HEK293 (cell line): ENCODE measurements around the gene PDE4D.

Experiments used
- CTCF ChIA-PET: fragments of 350-600 bp; formaldehyde crosslinking; extraction: SDS; loops from one replicate; lab custom pipeline; 2021; ENCODE audit warnings: antibody characterized with exemption; lab: Yijun Ruan, JAX
- POLR2A ChIA-PET: fragments of 300-600 bp; formaldehyde crosslinking; extraction: SDS; loops from one replicate; lab custom pipeline; 2020; ENCODE audit warnings: antibody characterized with exemption, inconsistent platforms; lab: Yijun Ruan, JAX
- H3K27ac ChIP-seq: fragments of 200-500 bp; sonication (Bioruptor generic); 2 replicates; pipeline ENCODE4 v1.5.1; 2014; ENCODE audit warnings: low read depth, low read length, control low read depth, inconsistent platforms; ENCODE audit errors: extremely low read depth
- H3K36me3 ChIP-seq, 2 experiments: fragments of 200-500 bp in 1 of 2; sonication (Bioruptor generic) in 1 of 2; 1 replicate in 1 of 2; 2 replicates in 1 of 2; pipeline ENCODE4 v1.5.1; 2014 to 2017; ENCODE audit warnings: inconsistent platforms in 2 of 2, low read length in 2 of 2; ENCODE audit not compliant: control insufficient read depth in 2 of 2, insufficient read depth in 1 of 2
- H3K4me1 ChIP-seq: fragments of 200-500 bp; sonication (Bioruptor generic); 2 replicates; pipeline ENCODE4 v1.5.1; 2014; ENCODE audit warnings: mild to moderate bottlenecking, low read length, inconsistent platforms; ENCODE audit not compliant: control insufficient read depth, insufficient read depth
- H3K4me3 ChIP-seq: 2 replicates; pipeline ENCODE4 v1.5.1; 2011; ENCODE audit warnings: low read depth, mild to moderate bottlenecking, control low read depth, low read length, moderate library complexity
- H3K9me3 ChIP-seq: fragments of 200-500 bp; sonication (Bioruptor generic); 2 replicates; pipeline ENCODE4 v1.5.1; 2014; ENCODE audit warnings: low read depth, low read length, inconsistent platforms; ENCODE audit not compliant: control insufficient read depth, insufficient read depth
- FEZF1 ChIP-seq: fragments of 450-650 bp; formaldehyde crosslinking; IDR thresholded peaks from 2 replicates; pipeline ENCODE4 v1.5.1; 2016; ENCODE audit warnings: missing biosample characterization, missing genetic modification characterization
- MYNN ChIP-seq: fragments of 450-650 bp; formaldehyde crosslinking; IDR thresholded peaks from 2 replicates; pipeline ENCODE4 v1.5.1; 2016; ENCODE audit warnings: missing biosample characterization, missing genetic modification characterization, borderline replicate concordance
- OSR2 ChIP-seq: fragments of 450-650 bp; formaldehyde crosslinking; IDR thresholded peaks from 2 replicates; pipeline ENCODE4 v1.5.1; 2016; ENCODE audit warnings: missing biosample characterization, missing genetic modification characterization
- SCRT2 ChIP-seq: fragments of 450-650 bp; formaldehyde crosslinking; IDR thresholded peaks from 2 replicates; pipeline ENCODE4 v1.5.1; 2016; ENCODE audit warnings: missing biosample characterization, missing genetic modification characterization
- ZNF10 ChIP-seq: fragments of 450-650 bp; formaldehyde crosslinking; IDR thresholded peaks from 2 replicates; pipeline ENCODE4 v1.5.1; 2017; ENCODE audit warnings: missing biosample characterization, missing genetic modification characterization
- ZNF174 ChIP-seq: fragments of 450-650 bp; formaldehyde crosslinking; IDR thresholded peaks from 2 replicates; pipeline ENCODE4 v1.5.0; 2017; ENCODE audit warnings: missing biosample characterization, mild to moderate bottlenecking, missing genetic modification characterization
- ZNF549 ChIP-seq: fragments of 450-650 bp; IDR thresholded peaks from 2 replicates; pipeline ENCODE4 v1.5.1; 2018; ENCODE audit warnings: missing biosample characterization, missing genetic modification characterization, mild to moderate bottlenecking, inconsistent platforms, moderate library complexity
- ZNF623 ChIP-seq: fragments of 450-650 bp; formaldehyde crosslinking; IDR thresholded peaks from 2 replicates; pipeline ENCODE4 v1.5.1; 2016; ENCODE audit warnings: missing biosample characterization, missing genetic modification characterization
- ZNF664 ChIP-seq: fragments of 450-650 bp; formaldehyde crosslinking; IDR thresholded peaks from 2 replicates; pipeline ENCODE4 v1.5.1; 2016; ENCODE audit warnings: missing biosample characterization, missing genetic modification characterization
- ZNF670 ChIP-seq: fragments of 450-650 bp; formaldehyde crosslinking; IDR thresholded peaks from 2 replicates; pipeline ENCODE4 v1.5.1; 2016; ENCODE audit warnings: missing biosample characterization, missing genetic modification characterization, low read depth
- ZNF792 ChIP-seq: fragments of 450-650 bp; formaldehyde crosslinking; IDR thresholded peaks from 2 replicates; pipeline ENCODE4 v1.5.1; 2016; ENCODE audit warnings: missing biosample characterization, missing genetic modification characterization
- ZNF843 ChIP-seq: fragments of 450-650 bp; formaldehyde crosslinking; IDR thresholded peaks from 2 replicates; pipeline ENCODE4 v1.5.1; 2016; ENCODE audit warnings: missing biosample characterization, missing genetic modification characterization
- TF ChIP-seq, protein P1 (sequence below): fragments of 450-650 bp; formaldehyde crosslinking; IDR thresholded peaks from 2 replicates; pipeline ENCODE4 v1.5.1; 2016; ENCODE audit warnings: missing biosample characterization, missing genetic modification characterization, borderline replicate concordance
- TF ChIP-seq, protein P2 (sequence below): fragments of 450-650 bp; formaldehyde crosslinking; optimal IDR thresholded peaks from 2 replicates; pipeline ENCODE3; 2016; ENCODE audit warnings: missing biosample characterization, mild to moderate bottlenecking, missing genetic modification characterization
- TF ChIP-seq, protein P3 (sequence below): fragments of 450-650 bp; formaldehyde crosslinking; IDR thresholded peaks from 2 replicates; pipeline ENCODE4 v1.5.0; 2017; ENCODE audit warnings: missing biosample characterization, missing genetic modification characterization, borderline replicate concordance
- TF ChIP-seq, protein P4 (sequence below): fragments of 450-650 bp; formaldehyde crosslinking; IDR thresholded peaks from 2 replicates; pipeline ENCODE4 v1.5.1; 2017; ENCODE audit warnings: missing biosample characterization, missing genetic modification characterization

The PDE4D gene

GRCh38 chr5:59241119-59241518 is 652.4 kb downstream of the PDE4D start:
- no peaks in the 10 kb centered on the region for H3K36me3 ChIP-seq
- H3K4me3 ChIP-seq = no peak overlapping the region
- ChIA-PET CTCF (interaction anchor here (1.1 kb wide), 1 partner anchor 18 kb away, joined by 3 read pairs; no protein-coding TSS in a partner anchor), POLR2A (no interaction called here)
- no peak overlapping the region for H3K27ac ChIP-seq
- TF ChIP-seq, protein P1, sequence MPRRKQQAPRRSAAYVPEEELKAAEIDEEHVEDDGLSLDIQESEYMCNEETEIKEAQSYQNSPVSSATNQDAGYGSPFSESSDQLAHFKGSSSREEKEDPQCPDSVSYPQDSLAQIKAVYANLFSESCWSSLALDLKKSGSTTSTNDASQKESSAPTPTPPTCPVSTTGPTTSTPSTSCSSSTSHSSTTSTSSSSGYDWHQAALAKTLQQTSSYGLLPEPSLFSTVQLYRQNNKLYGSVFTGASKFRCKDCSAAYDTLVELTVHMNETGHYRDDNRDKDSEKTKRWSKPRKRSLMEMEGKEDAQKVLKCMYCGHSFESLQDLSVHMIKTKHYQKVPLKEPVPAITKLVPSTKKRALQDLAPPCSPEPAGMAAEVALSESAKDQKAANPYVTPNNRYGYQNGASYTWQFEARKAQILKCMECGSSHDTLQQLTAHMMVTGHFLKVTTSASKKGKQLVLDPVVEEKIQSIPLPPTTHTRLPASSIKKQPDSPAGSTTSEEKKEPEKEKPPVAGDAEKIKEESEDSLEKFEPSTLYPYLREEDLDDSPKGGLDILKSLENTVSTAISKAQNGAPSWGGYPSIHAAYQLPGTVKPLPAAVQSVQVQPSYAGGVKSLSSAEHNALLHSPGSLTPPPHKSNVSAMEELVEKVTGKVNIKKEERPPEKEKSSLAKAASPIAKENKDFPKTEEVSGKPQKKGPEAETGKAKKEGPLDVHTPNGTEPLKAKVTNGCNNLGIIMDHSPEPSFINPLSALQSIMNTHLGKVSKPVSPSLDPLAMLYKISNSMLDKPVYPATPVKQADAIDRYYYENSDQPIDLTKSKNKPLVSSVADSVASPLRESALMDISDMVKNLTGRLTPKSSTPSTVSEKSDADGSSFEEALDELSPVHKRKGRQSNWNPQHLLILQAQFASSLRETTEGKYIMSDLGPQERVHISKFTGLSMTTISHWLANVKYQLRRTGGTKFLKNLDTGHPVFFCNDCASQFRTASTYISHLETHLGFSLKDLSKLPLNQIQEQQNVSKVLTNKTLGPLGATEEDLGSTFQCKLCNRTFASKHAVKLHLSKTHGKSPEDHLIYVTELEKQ (tag by site-specific recombination) = no peak
- TF ChIP-seq OSR2 (tag by site-specific recombination) (0 out of 2 replicates have a peak, but pooled peaks have one; percentile 9), ZNF549 (tag by site-specific recombination) (no peak)
- TF ChIP-seq, protein P2, sequence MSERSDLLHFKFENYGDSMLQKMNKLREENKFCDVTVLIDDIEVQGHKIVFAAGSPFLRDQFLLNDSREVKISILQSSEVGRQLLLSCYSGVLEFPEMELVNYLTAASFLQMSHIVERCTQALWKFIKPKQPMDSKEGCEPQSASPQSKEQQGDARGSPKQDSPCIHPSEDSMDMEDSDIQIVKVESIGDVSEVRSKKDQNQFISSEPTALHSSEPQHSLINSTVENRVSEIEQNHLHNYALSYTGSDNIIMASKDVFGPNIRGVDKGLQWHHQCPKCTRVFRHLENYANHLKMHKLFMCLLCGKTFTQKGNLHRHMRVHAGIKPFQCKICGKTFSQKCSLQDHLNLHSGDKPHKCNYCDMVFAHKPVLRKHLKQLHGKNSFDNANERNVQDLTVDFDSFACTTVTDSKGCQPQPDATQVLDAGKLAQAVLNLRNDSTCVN (tag by site-specific recombination) = no peak
- H3K4me1 ChIP-seq = peaks cover 14% of the 10 kb centered on the region
- H3K9me3 ChIP-seq = no peaks in the 10 kb centered on the region

GRCh38 chr5:59238126-59238902 is 655.2 kb downstream of the PDE4D start:
- Histone ChIP-seq H3K4me1 (peaks cover 14% of the 10 kb centered on the region), H3K36me3 (no peaks in the 10 kb centered on the region), H3K9me3 (no peaks in the 10 kb centered on the region)
- POLR2A ChIA-PET = no interaction called here
- CTCF ChIA-PET = no interaction called here
- TF ChIP-seq ZNF10 (tag by site-specific recombination) (no peak), ZNF664 (tag by site-specific recombination) (no peak), FEZF1 (0 out of 2 replicates have a peak, but pooled peaks have one; percentile 13), ZNF843 (no peak), ZNF623 (tag by site-specific recombination) (no peak), ZNF670 (tag by site-specific recombination) (no peak), SCRT2 (tag by site-specific recombination) (no peak), MYNN (tag by site-specific recombination) (no peak)
- TF ChIP-seq, protein P3, sequence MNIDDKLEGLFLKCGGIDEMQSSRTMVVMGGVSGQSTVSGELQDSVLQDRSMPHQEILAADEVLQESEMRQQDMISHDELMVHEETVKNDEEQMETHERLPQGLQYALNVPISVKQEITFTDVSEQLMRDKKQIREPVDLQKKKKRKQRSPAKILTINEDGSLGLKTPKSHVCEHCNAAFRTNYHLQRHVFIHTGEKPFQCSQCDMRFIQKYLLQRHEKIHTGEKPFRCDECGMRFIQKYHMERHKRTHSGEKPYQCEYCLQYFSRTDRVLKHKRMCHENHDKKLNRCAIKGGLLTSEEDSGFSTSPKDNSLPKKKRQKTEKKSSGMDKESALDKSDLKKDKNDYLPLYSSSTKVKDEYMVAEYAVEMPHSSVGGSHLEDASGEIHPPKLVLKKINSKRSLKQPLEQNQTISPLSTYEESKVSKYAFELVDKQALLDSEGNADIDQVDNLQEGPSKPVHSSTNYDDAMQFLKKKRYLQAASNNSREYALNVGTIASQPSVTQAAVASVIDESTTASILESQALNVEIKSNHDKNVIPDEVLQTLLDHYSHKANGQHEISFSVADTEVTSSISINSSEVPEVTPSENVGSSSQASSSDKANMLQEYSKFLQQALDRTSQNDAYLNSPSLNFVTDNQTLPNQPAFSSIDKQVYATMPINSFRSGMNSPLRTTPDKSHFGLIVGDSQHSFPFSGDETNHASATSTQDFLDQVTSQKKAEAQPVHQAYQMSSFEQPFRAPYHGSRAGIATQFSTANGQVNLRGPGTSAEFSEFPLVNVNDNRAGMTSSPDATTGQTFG (tag by site-specific recombination) = no peak
- TF ChIP-seq, all 188 proteins: peak for 1
- Histone ChIP-seq H3K4me3 (no peak overlapping the region), H3K27ac (no peak overlapping the region)

DNA sequence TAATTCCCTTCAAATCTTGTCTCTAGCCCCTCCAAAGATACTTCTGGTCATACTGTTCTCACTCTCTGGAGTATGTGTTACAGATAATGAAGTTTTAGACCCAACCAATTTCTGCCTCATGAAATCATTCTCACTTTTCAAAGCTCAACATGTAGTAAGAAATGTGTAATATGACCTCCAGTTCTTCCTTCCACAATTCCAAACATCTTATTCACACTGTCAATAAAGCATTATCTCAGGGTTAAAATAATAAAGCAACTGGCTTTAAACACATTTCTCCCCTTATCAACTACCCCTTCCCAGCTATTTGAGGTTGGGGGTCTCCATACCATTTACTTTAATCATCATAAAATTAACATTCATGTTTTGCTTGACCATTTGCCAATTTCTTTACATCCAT is 656.5 kb downstream of the PDE4D start:
- Histone ChIP-seq H3K4me3 (no peak overlapping the region), H3K27ac (no peak overlapping the region), H3K4me1 (peaks cover 14% of the 10 kb centered on the region), H3K36me3 (no peaks in the 10 kb centered on the region)
- CTCF ChIA-PET = interaction anchor here (0.6 kb wide), 1 partner anchor 18 kb away, joined by 3 read pairs; no protein-coding TSS in a partner anchor
- TF ChIP-seq ZNF792 = no peak
- TF ChIP-seq ZNF174 (tag by site-specific recombination) = no peak
- TF ChIP-seq, protein P4, sequence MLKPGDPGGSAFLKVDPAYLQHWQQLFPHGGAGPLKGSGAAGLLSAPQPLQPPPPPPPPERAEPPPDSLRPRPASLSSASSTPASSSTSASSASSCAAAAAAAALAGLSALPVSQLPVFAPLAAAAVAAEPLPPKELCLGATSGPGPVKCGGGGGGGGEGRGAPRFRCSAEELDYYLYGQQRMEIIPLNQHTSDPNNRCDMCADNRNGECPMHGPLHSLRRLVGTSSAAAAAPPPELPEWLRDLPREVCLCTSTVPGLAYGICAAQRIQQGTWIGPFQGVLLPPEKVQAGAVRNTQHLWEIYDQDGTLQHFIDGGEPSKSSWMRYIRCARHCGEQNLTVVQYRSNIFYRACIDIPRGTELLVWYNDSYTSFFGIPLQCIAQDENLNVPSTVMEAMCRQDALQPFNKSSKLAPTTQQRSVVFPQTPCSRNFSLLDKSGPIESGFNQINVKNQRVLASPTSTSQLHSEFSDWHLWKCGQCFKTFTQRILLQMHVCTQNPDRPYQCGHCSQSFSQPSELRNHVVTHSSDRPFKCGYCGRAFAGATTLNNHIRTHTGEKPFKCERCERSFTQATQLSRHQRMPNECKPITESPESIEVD (tag by site-specific recombination) = peak; percentile 26; the same call in 1 of the 2 replicates
- TF ChIP-seq, all 188 proteins: peak for 1
- no peaks in the 10 kb centered on the region for H3K9me3 ChIP-seq
- POLR2A ChIA-PET = no interaction called here
